Iris pigment epithelial cell (primary cell): ENCODE data around the gene FCRLA.
"Not testable (repeated sequence)": the region's sequence is repeated elsewhere in the genome, so short reads cannot be mapped to it uniquely, and the experiment has no call there.

Source experiments
- DNase-seq: peaks from one replicate; pipeline ENCODE4 v3.0.0-alpha.2; 2011; ENCODE audit warnings: low read depth

FCRLA gene

DNA sequence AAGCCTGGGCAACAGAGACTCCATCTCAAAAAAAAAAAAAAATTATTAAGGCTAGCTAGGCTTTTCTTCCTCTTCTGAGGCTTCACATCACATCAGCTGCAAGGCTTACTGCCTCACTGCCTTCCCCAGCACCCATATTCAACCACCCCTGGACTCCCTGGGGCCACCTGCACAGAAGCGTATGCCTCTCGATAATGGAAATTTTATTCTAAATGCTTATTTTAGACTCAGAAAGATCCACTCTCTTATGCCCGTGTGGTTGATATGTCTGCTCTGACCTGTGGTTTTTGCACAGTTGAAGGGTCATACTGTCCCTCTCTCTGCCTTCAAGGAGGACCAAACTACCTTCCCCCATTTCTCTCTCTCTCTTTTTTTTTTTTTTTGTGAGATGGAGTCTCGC, 1.5 kb upstream of the FCRLA start:
- no peak for DNase-seq

DNA sequence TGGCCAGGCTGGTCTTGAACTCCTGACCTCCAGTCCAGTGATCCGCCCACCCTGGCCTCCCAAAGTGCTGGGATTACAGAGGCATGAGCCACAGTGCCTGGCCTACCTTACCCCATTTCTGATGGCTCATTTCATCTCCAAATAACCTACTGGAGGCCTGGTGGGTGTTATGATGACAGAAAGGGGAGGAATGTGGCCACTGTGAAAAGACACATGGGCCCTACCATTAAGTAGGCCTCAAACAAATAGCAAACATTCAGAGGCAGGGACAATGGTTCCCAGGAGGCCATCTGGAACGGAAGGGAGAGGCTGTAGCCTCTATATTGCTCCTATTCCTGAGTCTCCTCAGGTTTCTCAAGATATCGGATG, 932 bp upstream of the FCRLA start:
- DNase-seq: peak; percentile 9

DNA sequence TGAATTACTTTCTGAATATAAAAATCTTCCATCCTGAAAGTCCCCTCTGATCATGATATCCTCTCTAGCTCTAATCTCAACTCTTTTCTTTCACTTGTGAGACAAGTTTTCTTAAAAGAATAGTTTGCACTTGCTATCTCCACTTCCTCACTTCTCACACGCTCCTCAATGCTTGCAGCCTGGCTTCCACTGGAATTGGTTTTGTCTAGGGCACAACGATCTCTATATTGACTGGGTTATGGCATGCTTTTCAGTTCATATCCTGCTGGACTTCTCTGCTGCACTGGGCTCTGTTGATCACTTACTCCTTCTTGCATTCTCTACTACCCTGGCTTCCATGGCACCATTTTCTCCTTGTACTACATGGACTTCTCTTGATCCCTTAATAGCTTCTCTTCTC, 474 bp downstream of the FCRLA start:
- DNase-seq: no peak

DNA sequence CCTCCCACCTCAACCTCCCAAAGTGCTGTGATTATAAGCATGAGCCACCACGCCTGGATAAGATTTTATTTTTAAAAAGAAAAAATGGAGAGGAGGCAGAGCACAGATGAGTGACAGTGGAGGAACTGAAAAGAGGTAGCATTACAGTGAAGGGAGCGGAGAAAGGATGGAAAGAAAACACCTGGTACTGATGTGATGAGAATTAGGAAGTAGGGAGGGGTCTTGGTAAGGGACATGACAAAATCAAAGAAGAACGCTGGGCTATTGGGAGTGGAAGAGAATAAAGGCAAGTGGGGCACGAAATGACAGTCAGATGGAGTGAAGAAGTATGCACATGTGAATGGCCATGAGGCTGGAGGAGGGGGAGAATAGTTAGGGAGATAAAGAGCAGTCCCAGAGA, 2.3 kb downstream of the FCRLA start:
- no peak for DNase-seq

DNA sequence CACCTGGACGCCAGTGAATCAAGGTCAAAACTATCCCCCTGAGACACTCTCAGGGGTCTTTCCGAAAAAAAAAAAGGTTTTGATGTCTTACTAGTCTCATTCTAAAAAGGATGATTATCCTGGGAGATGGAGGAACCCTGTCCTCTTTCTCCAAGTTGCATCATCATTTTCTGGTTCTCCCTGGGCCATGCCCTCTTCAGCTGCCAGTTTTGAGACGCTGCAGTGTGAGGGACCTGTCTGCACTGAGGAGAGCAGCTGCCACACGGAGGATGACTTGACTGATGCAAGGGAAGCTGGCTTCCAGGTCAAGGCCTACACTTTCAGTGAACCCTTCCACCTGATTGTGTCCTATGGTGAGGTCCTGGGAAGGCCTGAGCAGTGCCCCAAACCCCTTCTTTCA, 3.5 kb downstream of the FCRLA start:
- DNase-seq: no peak

DNA sequence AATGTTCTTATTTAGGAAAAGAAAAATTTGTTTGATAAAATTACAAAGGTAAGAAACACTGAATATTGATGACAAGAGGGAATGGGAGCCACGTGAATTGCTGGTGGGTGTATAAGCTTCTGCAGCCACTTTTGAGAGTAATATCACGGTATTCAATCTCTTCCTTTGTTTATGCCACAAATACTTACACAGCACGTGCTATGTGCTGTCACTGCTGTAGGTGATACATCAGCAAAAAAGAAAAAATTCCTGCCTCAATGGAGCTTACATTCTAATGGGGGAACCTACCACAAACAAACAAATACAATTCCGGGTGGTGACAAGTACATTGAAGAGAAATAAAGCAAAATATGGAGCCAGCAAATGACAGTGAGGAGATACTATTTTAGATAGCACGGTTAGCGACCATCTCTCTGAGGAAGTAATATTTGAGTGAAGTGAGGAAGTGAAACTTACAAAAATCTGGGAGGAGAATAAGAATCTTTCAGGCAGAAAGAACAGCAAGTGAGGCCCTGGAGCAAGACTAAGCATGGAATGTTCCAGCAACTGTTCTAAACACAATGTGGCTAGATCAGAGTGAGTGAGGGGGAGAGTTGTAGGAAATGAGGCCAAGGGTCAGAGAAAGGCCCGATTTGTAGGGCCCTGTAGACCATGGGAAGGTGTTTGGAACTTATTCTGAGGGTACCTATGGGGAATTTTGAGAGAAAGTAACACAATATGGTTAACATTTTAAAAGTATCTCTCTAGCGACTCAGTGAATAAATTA, 11.7 kb downstream of the FCRLA start:
- DNase-seq: no peak

DNA sequence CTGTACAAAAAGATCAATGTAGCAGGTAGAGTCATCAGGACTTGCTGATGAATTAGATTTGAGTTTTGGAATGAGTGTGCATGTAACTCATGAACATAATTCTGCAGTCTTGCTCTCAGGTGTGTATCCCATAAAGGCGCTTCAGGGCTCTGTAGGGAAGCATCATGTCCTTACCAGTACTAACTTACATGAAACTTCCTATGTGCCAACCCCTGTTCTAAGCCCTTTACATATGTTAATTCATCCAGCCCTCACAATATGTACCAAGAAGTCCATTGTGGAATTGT, 12.2 kb downstream of the FCRLA start:
- no peak for DNase-seq

DNA sequence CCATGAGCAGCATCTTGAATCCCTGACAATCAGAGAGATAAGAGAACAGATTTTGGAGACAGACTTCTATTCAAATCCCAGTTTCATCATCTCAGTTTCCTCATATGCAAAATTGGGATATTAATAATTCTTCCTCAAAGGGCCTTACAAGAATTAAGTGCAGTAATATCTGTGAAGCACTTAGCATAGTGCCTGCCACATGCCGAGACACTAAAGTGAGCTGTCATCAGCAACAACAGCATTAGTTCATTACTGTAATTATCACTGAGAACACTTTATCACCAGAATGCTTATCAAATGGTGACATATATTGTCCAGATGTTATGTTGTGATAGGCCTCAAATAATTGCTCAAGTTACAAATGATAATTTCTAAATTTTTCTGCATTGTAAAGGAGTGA, 13.4 kb downstream of the FCRLA start:
- DNase-seq: no peak

DNA sequence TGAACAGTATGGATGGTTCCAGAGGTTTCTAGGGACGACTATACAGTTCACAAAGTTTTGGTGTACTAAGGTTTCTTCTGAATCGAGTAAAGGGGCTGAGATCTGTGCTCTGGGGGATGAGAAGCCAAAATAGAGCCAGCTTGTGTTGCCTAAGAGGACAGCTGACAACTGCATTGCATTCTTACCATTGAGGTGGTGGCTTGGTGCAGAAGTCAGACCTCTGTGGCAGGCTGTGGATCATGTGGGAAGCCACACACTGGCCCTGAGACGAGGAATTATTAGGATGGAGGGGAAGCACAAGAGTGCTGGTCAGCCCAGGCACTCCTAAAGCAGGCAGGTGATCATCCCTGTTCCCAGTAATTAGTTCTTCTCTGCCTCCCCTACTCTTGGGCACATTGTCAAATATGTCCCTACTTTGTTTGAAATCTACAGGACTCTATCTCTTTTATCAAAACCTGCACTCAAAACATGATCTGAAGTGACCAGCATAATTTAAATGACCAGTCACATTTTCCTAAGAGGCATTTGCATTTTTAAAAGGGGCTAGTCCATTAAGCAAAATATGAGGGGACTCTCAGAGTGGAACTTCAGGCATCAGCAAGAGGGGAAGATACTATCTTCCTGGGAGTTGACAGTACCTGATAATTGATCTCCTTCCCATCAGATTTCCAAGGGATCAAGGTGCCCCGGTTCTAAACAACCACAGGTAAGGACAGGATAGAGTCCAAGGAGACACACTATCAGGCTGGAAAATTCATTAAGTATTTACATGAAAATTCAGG, 14.1 kb downstream of the FCRLA start, which contains the start of gene FCRLB:
Gene FCRLB, plus strand, starts transcription at position 589 of the 782 bp plus-strand sequence. CDS start 1,129 bp downstream, outside the sequence.
- no peak for DNase-seq

DNA sequence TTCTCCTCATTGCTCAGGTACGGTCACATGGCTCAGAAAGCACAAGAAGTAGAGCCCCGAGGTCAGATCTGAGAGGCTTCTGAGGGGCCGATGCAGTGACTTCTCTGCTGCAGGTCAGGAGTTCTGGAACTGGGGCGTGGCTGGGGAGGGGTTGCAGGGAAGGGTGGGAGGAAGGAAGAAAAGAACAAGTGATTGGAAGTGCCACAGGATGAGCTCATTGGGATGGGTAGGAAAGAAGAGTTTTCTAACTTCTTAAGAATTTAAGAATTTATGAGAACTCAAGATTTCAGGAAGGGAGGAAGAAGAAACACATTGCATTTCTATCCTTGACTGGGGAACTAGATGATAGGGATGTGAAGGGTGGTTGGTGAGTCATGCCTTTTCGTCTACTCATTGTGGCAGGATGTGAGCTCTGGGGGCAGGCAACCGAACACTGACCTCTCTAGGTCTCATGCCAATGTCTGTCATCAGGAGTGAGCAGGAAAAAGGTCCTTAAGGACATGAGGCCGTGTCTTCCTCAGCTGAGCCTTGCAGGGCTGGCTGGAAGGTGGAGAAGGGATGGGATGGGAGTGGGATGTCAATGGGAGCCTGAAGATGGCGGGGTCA, 14.8 kb downstream of the FCRLA start:
- DNase-seq: peak; percentile 80

DNA sequence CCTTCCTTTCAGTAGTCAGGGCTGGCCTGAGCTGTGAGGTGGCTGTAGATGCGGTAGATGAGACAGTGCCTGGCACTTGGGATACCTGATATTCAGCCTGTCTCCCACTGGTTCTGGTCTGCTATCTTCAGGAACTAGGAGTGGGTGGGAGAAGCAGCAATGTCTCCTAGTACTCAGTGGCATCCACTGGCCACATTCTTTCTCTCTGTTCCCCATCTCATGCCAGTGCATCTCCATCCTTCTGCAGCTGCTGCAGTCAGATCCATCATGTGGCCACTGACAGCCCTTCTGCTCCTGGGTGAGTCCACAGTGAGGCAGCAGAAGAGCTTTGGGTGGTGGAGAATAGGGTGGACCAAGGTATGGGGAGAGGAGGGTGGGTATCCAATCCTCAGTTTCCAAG, 15.4 kb downstream of the FCRLA start:
- DNase-seq: no peak

DNA sequence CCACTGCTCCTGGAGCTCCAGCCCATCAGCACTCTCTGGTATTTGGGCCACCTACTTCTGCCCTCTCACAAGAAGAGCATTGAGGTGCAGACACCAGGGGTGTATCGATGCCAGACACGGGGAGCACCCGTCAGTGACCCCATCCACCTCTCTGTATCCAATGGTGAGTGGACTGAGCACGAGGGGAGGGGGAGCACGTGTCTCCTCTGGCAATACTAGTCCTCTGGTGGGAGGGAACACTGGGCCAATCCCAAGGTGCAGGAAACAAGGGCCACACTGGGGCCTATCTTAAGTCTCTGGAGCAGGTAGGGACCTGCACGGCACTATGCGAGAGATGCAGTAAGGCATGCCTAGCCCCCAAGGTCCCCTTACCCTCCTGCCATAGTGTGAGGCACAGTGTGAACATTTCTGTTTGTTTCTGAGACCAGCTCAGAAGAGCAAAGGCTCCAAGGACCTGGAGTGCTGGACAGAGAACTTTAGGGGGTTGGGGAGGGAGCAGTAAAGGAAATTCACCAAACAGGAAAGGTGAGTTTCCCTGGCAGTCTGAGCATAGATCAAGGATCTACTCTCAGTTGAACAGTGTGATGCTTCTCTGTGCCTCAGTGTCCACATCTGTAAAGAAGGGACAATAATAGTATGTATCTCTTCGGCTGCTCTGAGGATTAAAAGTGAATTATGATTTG, 16.6 kb downstream of the FCRLA start:
- no peak for DNase-seq

DNA sequence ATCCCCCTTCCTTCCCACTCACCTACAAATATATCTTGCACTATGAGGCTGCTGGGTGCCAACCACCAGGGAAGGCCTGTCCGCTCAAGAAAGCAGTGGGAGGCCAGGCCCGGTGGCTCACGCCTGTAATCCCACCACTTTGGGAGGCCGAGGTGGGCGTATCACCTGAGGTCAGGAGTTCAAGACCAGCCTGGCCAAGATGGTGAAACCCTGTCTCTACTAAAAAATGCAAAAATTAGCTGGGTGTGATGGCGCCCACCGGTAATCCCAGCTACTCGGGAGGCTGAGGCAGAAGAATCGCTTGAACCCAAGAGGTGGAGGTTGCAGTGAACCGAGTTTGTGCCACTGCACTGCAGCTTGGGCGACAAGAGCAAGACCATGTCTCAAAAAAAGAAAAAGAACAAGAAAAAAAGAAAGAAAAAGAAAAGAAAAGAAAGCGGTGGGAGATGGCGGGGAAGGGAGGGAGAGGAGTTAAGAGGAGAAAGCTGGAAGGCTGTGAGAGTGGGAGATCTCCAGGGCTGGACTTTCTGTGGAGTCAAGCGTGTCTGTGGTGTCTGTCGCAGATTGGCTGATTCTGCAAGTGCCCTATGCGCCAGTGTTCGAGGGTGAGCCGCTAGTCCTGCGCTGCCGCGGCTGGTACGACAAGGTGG, 18.4 kb downstream of the FCRLA start:
- not testable (repeated sequence) for DNase-seq

DNA sequence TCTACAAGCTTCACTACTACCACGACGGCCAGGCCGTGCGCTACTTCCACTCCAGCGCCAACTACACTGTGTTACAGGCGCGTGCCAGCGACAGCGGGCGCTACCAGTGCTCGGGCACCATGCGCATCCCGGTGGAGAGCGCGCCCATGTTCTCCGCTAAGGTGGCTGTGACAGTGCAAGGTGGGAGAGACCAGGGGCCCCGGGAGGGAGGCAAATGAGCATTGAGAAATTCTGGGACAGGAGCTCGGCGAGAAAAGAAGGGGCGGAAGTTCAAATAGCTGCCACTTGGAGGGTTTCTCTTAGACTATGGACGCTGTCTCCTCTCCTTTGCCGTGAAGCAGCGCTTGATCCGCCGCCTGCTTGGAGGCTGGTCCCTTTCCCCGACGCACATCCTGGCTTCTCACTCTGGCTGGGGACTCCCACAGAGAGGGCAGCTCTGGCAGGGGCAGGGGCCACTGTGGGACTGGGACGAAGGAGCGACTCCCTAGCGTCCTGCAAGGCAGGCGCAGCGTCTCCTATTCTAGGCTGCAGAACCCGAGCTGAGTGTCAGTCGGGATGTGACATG, 19.0 kb downstream of the FCRLA start:
- DNase-seq: peak; percentile 43

DNA sequence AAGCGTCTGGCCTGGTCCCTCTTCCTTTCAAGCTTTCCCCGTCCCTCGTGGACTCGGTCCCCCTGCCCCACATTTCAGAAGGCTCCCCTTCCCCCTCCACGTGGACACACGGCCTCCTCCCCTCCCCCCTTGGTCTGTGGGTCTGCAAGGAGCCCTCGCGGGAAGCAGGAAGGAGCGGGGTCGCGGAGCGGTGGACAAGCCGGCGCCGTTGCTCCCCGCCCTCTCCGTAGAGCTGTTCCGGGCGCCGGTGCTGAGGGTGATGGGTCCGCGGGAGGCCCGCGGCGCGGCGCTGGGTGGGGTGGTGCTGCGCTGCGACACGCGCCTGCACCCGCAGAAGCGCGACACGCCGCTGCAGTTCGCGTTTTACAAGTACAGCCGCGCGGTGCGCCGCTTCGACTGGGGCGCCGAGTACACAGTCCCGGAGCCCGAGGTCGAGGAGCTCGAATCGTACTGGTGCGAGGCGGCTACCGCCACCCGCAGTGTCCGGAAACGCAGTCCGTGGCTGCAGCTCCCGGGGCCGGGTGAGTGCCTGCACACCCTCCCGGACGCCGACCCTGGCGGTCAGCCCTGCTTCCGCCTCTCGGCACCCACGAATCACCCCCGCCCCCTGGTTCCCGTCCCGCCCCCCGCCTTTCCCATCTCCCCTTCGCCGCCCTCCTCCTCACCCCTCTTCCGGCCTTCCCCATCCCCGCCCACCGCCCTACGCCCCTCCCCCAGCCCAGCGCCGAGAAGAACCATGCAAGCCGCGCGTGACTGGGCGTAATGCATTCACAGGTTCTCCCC, 19.6 kb downstream of the FCRLA start:
- peak; percentile 78 for DNase-seq

DNA sequence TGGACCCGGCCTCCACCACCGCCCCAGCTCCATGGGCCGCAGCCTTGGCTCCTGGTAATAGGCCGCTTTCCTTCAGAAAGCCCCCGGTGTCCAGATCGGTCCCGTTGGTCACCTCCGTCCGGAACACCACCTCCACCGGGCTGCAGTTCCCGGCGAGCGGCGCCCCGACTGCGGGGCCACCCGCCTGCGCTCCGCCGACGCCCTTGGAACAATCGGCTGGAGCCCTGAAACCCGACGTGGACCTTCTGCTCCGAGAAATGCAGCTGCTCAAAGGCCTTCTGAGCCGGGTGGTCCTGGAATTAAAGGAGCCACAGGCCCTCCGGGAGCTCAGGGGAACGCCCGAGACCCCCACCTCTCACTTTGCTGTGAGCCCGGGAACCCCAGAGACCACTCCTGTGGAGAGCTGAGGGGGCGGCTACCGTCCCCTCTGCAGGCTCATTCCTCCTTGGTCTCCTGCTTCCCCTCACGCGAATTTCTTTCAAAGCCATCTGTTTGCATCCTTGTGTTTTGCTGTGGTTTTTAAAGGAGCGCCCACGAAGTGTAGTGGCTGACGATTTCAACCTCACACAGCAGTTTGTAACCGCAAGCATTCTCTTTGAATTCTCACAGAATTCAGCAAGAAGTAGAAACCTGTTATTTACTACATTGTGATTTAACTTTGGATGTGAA, 20.4 kb downstream of the FCRLA start:
- peak; percentile 90 for DNase-seq

DNA sequence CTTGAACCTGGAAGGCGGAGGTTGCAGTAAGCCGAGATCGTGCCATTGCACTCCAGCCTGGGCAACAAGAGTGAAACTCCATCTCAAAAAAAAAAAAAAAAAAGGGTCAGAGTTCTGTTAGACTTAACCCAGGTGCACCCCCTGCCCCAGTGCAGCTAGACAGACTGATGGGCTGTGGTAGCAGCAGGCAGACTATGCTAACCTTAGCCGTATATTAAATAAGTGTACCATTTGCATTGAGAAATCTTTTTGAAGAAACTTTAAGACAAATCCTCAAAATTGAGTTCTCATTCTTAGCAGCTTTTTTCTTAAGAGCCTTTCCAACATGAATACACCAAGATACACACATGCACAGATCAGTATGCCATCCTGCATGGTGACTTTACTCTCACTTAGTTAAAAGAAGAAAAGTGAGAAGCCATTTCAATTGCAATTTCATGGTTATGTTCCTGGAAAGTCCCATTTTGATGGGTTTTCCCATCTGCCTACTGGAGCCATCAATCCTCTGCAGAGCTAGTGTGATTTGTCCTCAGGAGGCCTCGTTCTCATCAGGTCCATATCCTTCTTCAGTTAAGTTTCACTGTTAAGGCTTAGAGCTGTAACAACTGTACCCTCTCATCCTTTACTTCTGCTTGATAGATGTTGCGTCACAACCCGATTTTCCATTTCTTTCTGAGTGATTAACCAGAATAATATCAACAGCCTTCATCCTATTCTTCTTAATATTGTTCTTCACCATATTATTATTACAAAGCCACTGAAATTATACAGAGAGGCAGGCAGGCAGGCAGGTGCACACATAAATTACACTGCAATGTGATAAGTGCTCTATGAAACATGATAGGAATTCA, 21.6 kb downstream of the FCRLA start:
- no peak for DNase-seq

DNA sequence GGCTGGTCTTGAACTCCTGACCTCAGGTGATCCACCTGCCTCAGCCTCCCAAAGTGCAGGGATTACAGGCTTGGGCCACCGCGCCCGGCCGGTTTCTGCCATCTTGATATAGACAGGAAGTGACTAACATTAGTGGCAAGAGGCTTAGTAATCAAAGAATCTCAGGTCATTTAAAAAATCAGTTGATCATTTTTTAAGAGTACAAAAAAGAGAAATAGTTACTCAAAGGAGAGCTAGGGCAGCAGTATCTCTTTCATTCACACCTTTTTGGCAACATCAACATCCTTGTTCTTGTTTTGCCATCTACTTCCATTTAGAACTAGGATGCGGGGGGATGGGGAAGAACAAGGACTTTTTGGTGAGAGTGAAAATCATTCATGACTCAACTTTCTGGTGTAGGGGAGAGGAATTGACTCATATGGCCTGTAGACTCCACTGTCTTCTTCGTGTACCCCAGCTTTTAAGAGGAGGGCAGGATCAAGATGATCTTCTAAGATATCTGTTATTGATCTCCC, 23.1 kb downstream of the FCRLA start:
- peak; percentile 78 for DNase-seq

DNA sequence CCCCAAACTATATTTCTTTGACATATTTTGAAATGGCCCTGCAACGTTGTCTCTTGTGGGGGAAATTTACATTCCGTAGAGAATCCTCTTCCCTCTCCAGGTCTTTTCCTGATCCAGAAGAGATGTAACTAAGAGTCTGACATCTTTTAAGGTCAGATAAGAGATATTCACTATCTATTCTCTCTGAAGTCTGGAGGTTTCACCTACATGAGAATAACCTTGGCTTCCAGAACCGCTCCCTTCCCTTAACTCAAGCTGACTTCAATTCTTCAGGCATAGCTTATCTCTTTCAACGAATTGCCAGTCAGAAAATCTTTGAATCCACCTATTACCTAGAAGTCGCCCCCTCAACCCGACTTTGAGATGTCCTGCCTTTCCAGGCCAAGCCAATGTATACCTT, 24.2 kb downstream of the FCRLA start:
- DNase-seq: no peak
